K562 (cell line): Measurements from ENCODE around the gene ARHGAP42. TPM values are rescaled to one million over a fixed set of nuclear protein-coding genes. Genes with fewer than 3 reads are reported as not detected.

ENCODE experiments used
- ARID3A ChIP-seq: IDR thresholded peaks from 2 replicates; pipeline ENCODE4 v1.6.1; 2012; ENCODE audit warnings: low read depth, low read length, improper control_type of control experiment, borderline replicate concordance
- GATAD2B ChIP-seq: fragments of 450-650 bp; IDR thresholded peaks from 2 replicates; pipeline ENCODE4 v1.6.1; 2017; ENCODE audit warnings: mild to moderate bottlenecking, borderline replicate concordance
- HDAC3 ChIP-seq: fragments of 450-650 bp; IDR thresholded peaks from 2 replicates; pipeline ENCODE4 v1.6.1; 2018; ENCODE audit warnings: borderline replicate concordance, mild to moderate bottlenecking, moderate library complexity; ENCODE audit not compliant: partially characterized antibody
- NR3C1 ChIP-seq: sonication (generic); formaldehyde crosslinking; IDR thresholded peaks from 2 replicates; pipeline ENCODE4 v1.8.1; 2022; ENCODE audit warnings: missing genetic modification reagents
- RBM22 ChIP-seq: fragments of 200-400 bp; formaldehyde crosslinking; IDR thresholded peaks from 2 replicates; pipeline ENCODE4 v1.6.1; 2018; ENCODE audit warnings: low read length, low read depth; ENCODE audit not compliant: poor library complexity, severe bottlenecking
- VEZF1 ChIP-seq: fragments of 200-800 bp; sonication (Bioruptor generic); IDR thresholded peaks from 2 replicates; pipeline ENCODE4 v1.6.1; 2017; ENCODE audit warnings: missing genetic modification characterization, missing compliant biosample characterization
- ZNF197 ChIP-seq: fragments of 200-800 bp; sonication (Bioruptor generic); IDR thresholded peaks from 2 replicates; pipeline ENCODE4 v1.6.1; 2016; ENCODE audit warnings: low read depth, missing genetic modification characterization, missing compliant biosample characterization
- ZNF318 ChIP-seq, 2 experiments: fragments of 450-650 bp; IDR thresholded peaks; 2 replicates each; pipeline ENCODE4 v1.6.1; 2016; ENCODE audit warnings: mild to moderate bottlenecking in 2 of 2, borderline replicate concordance in 1 of 2, low read depth in 1 of 2, moderate library complexity in 1 of 2
- ZNF551 ChIP-seq: fragments of 250-450 bp; sonication (Bioruptor Pico); IDR thresholded peaks from 2 replicates; pipeline ENCODE4 v1.5.0; 2021; ENCODE audit warnings: mild to moderate bottlenecking, moderate library complexity
- ZNF644 ChIP-seq: fragments of 200-800 bp; sonication (Bioruptor generic); IDR thresholded peaks from 2 replicates; pipeline ENCODE4 v1.6.1; 2016; ENCODE audit warnings: low read depth, missing genetic modification characterization, missing compliant biosample characterization
- polyA plus RNA-seq, 8 experiments: library from polyadenylated mRNA; depleted of rRNA in 4 of 8; stranded (reverse) in 5 of 8; unstranded in 3 of 8; fragments of >200 nt; fragmentation: Nextera tagmentation in 2 of 8; fragmentation: Illumina TruSeq in 1 of 8; extraction: Ambion mirVana in 2 of 8; extraction: Trizol in 1 of 8; gene quantifications; 2 replicates each; pipeline versions ENCODE4 v1.2.1 to v1.2.3, GENCODE V29; 2011 to 2014; ENCODE audit warnings: inconsistent platforms in 1 of 8, missing spikeins in 1 of 8
- total RNA-seq, 7 experiments: library from RNA; depleted of rRNA in 6 of 7; stranded (reverse); fragments of >200 nt in 6 of 7; fragmentation: Illumina TruSeq in 2 of 7; extraction: Trizol in 2 of 7; gene quantifications; 2 replicates each; pipeline versions ENCODE4 v1.2.1 to v1.2.3, GENCODE V29; 2011 to 2021; ENCODE audit warnings: low replicate concordance in 1 of 7

ARHGAP42 gene
- total and polyA plus RNA-seq, 9 of the 15 experiments (the other 6 are each of a cell fraction or from before 2014, with no cell fraction given) = 0.95 to 6.1 (median 2.4) TPM

- TF ChIP-seq ARID3A (no peak), ZNF318 (IDR thresholded peaks at IDR 0.05; ENCODE audit: borderline replicate concordance in 1 of 2, low read depth in 1 of 2) (no peak), VEZF1 (CRISPR knock-in tag) (no peak), NR3C1 (no peak), HDAC3 (no peak), GATAD2B (no peak), ZNF197 (CRISPR knock-in tag) (no peak), RBM22 (no peak), ZNF551 (CRISPR knock-in tag) (no peak), ZNF644 (tag) (no peak)
These were observed 19.1 kb downstream of the ARHGAP42 start (continued) for GRCh38 chr11:100706179-100706578.
